Cardiac fibroblast (primary cell): ENCODE results near the gene PPP2R2B.

Experiments
- DNase-seq, 2 donors: peaks; one replicate each; pipeline versions ENCODE4 v3.0.0 to v3.0.0-alpha.2; 2010; ENCODE audit warnings: low read depth in 2 of 2
- H3K4me3 ChIP-seq, 2 donors: replicated peaks in 1 of 2; 1 replicate in 1 of 2; 2 replicates in 1 of 2; pipeline ENCODE4 v1.5.1; 2011; ENCODE audit warnings: low read depth in 2 of 2, low read length in 2 of 2, mild to moderate bottlenecking in 2 of 2, moderate library complexity in 1 of 2
- TF ChIP-seq, protein P1 (sequence below): IDR thresholded peaks from one replicate; pipeline ENCODE4 v1.5.1; 2011; ENCODE audit warnings: low read depth, mild to moderate bottlenecking, low read length, inconsistent platforms

The PPP2R2B gene

DNA sequence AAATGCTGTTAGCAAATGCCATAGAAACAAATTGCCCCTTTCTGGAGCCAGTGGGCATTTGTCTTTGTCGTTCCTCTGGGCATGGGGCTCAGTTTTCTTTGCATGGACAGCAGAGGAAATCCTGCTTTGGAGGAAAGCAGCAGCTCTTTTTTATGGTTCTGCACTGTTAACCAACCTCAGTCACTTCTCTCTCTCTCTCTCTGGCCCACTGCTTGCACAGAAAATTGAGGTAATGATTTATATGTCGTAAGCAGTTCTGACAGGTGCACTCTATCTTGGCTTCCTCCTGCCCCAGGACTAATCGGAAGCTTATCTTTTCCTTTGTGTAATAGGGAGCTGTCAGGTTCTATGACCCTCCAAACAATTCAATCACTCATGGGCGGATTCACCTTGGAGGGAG lies 202.9 kb downstream of the PPP2R2B start:
- TF ChIP-seq, protein P1, sequence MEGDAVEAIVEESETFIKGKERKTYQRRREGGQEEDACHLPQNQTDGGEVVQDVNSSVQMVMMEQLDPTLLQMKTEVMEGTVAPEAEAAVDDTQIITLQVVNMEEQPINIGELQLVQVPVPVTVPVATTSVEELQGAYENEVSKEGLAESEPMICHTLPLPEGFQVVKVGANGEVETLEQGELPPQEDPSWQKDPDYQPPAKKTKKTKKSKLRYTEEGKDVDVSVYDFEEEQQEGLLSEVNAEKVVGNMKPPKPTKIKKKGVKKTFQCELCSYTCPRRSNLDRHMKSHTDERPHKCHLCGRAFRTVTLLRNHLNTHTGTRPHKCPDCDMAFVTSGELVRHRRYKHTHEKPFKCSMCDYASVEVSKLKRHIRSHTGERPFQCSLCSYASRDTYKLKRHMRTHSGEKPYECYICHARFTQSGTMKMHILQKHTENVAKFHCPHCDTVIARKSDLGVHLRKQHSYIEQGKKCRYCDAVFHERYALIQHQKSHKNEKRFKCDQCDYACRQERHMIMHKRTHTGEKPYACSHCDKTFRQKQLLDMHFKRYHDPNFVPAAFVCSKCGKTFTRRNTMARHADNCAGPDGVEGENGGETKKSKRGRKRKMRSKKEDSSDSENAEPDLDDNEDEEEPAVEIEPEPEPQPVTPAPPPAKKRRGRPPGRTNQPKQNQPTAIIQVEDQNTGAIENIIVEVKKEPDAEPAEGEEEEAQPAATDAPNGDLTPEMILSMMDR, result no peak
- no peak for DNase-seq
- no peak overlapping the region for H3K4me3 ChIP-seq

DNA sequence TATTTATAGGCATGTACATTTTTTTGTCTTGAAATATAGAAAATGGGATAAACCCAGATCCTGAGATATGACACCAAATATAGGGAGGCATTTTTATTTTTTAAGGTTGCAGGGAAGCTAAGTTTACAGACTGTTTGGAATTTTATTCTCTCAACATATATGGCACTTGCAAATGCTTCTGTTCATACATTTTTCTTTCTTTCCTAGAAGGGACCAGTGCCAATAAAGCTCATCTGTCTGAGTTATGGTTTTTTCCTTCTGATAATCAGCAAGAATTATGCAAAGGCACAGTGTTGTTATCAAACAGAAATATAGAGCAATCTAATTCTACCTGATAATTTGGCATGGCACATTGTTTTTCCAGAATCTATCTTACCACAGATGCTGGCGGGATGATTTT lies 205.7 kb downstream of the PPP2R2B start:
- DNase-seq, result no peak
- TF ChIP-seq, protein P1, result no peak
- no peak overlapping the region for H3K4me3 ChIP-seq

DNA sequence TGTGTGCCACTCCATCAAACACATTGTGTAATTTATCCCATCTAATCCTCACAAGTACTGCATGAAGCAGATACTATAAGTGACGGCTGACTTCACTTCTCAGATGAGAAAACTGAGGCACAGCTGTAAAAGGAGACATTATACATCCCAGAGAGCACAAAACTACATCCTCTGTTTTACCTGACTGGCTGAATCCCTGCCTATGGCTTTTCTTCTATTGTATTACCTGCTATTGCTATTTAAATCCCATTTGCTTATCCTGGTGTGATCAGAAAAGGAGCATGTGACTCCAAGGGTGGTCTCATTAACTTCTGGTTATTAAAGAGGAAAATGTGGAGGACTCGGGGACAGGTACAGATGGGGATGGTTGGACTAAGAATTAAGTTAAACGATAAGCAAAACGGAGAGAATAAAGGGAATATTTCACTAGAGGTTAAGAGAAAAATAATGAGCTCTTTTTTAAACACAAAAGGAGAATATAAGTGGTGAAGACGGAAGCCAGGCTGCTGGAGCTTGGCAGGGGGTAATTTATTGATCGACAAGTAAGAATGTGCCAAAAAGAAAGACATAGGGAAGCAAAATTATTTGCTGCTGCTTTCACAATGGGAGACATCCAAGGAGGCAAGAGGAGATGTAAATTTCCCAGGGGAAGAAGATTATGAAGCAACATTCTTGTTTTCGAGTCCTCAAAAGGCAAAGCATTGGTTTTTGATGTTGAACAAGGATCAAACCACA lies 206.8 kb downstream of the PPP2R2B start:
- no peak for DNase-seq
- no peak overlapping the region for H3K4me3 ChIP-seq
- TF ChIP-seq, protein P1, result no peak

DNA sequence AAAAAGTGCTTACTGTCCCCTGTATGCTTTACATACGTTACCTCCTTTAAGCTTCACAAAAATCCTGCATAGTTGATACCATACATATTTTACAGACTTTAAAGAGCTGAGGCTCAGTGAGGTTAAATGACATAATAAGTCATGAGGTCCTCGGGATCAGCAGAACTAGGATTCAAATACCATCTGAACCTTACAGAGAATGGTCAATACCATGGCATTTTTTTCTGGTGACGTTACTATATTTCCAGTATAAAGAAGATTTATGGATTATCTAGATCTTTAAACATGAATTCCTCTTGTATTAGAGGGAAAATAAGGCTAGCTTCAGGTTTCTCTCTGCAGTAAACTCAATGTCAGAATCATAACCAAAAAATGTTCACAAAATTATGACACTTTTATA lies 208.9 kb downstream of the PPP2R2B start:
- TF ChIP-seq, protein P1, result no peak
- H3K4me3 ChIP-seq, result no peak overlapping the region
- DNase-seq, result no peak

DNA sequence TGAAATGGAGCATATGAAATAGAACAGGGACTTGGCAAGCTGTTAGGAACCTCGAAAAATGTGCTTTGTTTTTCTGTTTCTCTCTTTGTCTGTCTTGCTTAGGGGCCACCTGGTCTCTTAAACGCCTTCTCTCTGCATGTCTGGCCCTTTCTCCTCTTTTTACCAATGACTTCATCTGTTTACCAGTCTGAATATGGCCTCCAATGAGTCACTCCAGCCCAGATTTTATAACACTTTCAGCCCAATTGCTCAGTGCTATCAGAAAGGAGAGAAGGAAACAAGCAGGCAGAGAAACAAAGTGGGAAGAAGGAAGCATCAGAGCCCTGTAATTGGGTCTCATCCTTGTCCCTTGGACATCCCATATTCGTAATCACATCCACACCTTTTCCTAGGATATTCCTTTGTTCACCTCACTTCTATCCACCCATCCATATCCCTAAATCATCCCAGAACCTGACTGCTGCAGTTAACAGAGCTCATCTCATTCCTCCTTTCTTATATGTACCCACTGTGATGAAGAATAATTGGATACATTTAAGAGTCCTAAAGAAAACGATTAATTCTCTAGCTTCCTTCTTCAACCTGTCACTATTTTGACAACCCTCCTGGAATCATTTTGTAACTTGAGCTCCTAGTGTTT lies 210.8 kb downstream of the PPP2R2B start:
- H3K4me3 ChIP-seq, result no peak overlapping the region
- TF ChIP-seq, protein P1, result no peak
- peak; percentile 5 to 25 for DNase-seq

DNA sequence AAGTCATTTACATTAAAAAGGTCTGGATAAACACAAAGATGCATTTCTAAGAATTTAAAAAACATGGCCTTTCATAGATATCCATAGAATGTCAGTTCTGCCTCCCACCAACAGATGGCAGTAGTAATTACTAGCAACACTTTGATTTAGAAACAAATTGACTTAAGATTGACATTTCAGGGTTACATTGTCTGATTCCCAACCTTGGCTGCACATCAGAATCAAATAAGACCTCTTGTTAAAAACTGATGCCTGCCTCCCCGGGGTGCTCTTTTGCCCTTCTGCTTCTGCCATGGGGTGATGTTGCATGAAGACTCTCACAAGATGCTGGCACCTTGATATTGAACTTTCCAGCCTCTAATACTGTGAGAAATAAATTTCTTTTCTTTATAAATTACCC lies 216.3 kb downstream of the PPP2R2B start:
- TF ChIP-seq, protein P1, result peak; percentile 32
- peak; percentile 9 to 52 for DNase-seq
- H3K4me3 ChIP-seq, result no peak overlapping the region
